Left ventricle myocardium inferior (tissue), 1 donor: ENCODE results near the gene DOHH. TPM values are rescaled to one million over a fixed set of nuclear protein-coding genes. Genes with fewer than 3 reads are reported as not detected.

ENCODE experiments used
- DNase-seq: peaks from one replicate; pipeline ENCODE4 v3.0.0-alpha.2; 2020
- H3K27ac ChIP-seq: fragments of 200-600 bp; replicated peaks from 2 replicates; pipeline ENCODE4 v1.8.0; 2021
- H3K27me3 ChIP-seq: fragments of 200-600 bp; 2 replicates; pipeline ENCODE4 v1.8.0; 2021; ENCODE audit warnings: low read depth
- H3K36me3 ChIP-seq: fragments of 200-600 bp; 2 replicates; pipeline ENCODE4 v1.8.0; 2021
- H3K4me1 ChIP-seq: fragments of 200-600 bp; 2 replicates; pipeline ENCODE4 v1.8.0; 2021
- H3K4me3 ChIP-seq: fragments of 200-600 bp; 2 replicates; pipeline ENCODE4 v1.8.0; 2021; ENCODE audit warnings: mild to moderate bottlenecking, moderate library complexity
- H3K9me3 ChIP-seq: fragments of 200-600 bp; replicated peaks from 2 replicates; pipeline ENCODE4 v1.8.0; 2021
- CTCF ChIP-seq: fragments of 200-600 bp; IDR thresholded peaks from 2 replicates; pipeline ENCODE4 v1.8.0; 2021; ENCODE audit warnings: antibody characterized with exemption, mild to moderate bottlenecking, borderline replicate concordance
- intact Hi-C: fragments of 100-400 bp; cut with micrococcal nuclease; formaldehyde crosslinking; loops from one replicate; pipeline ENCODE4 v1.11.0; 2022
- total RNA-seq: library from RNA; stranded (reverse); fragmentation: NEBNext Ultra II Directional; extraction: Animal tissue kit (Norgen Biotek cat#: 25700); gene quantifications from one replicate; pipeline ENCODE4 v1.2.1, GENCODE V29; 2021
- donor health status: DM: no; HTN: yes; CAD: no; lungs with severe emphysema.

Gene DOHH
- total RNA-seq, 1 donor from 2014 or later, result 11.1 TPM

- H3K4me3 ChIP-seq, result no peak overlapping the region
- intact Hi-C loops, result no loop called here
- H3K27ac ChIP-seq, result no peak overlapping the region
- H3K9me3 ChIP-seq, result no peaks in the 10 kb centered on the region
- H3K36me3 ChIP-seq, result peaks cover 57% of the 10 kb centered on the region
- peaks cover 5% of the 10 kb centered on the region for H3K4me1 ChIP-seq
- no peaks in the 10 kb centered on the region for H3K27me3 ChIP-seq
- DNase-seq, result no peak
- no peak for TF ChIP-seq CTCF
Observed at GRCh38 chr19:3524078-3524842, 23.8 kb upstream of the DOHH start.

- Histone ChIP-seq H3K36me3 (peaks cover 57% of the 10 kb centered on the region), H3K4me3 (no peak overlapping the region), H3K4me1 (peaks cover 5% of the 10 kb centered on the region), H3K27me3 (no peaks in the 10 kb centered on the region), H3K9me3 (no peaks in the 10 kb centered on the region), H3K27ac (no peak overlapping the region)
- no peak for DNase-seq
- no peak for TF ChIP-seq CTCF
- intact Hi-C loops, result no loop called here
Observed at GRCh38 chr19:3523361-3524077, 23.0 kb upstream of the DOHH start.

- peaks cover 51% of the 10 kb centered on the region for H3K36me3 ChIP-seq
- H3K9me3 ChIP-seq, result no peaks in the 10 kb centered on the region
- no peaks in the 10 kb centered on the region for H3K27me3 ChIP-seq
- intact Hi-C loops, result no loop called here
- H3K4me1 ChIP-seq, result peaks cover 10% of the 10 kb centered on the region
- H3K27ac ChIP-seq, result no peak overlapping the region
- H3K4me3 ChIP-seq, result no peak overlapping the region
- DNase-seq, result no peak
- no peak for TF ChIP-seq CTCF
Observed at GRCh38 chr19:3522421-3523360, 22.2 kb upstream of the DOHH start.

GRCh38 chr19:3521104-3521445 lies 20.6 kb upstream of the DOHH start:
- Histone ChIP-seq H3K4me3 (no peak overlapping the region), H3K4me1 (peaks cover 26% of the 10 kb centered on the region), H3K27me3 (no peaks in the 10 kb centered on the region), H3K27ac (no peak overlapping the region), H3K9me3 (no peaks in the 10 kb centered on the region), H3K36me3 (peaks cover 35% of the 10 kb centered on the region)
- DNase-seq, result no peak
- intact Hi-C loops, result no loop called here
- TF ChIP-seq CTCF, result no peak
